HG03432 (cell line): ENCODE data around the gene NKAIN2.
"Not testable (repeated sequence)": the region's sequence is repeated elsewhere in the genome, so short reads cannot be mapped to it uniquely, and the experiment has no call there.

Experiments
- ATAC-seq: cut with Tn5 transposase; IDR thresholded peaks from one replicate; pipeline ENCODE4 v1.9.1; 2021; ENCODE audit warnings: mild to moderate bottlenecking, moderate library complexity; ENCODE audit not compliant: unreplicated experiment

The NKAIN2 gene

GRCh38 chr6:124190256-124190655 is 386.6 kb downstream of the NKAIN2 start:
- no peak for ATAC-seq

GRCh38 chr6:124193132-124193531 is 389.5 kb downstream of the NKAIN2 start:
- ATAC-seq = no peak

- no peak for ATAC-seq
These were observed 393.5 kb downstream of the NKAIN2 start for GRCh38 chr6:124197148-124197547.

- no peak for ATAC-seq
These were observed 395.6 kb downstream of the NKAIN2 start for GRCh38 chr6:124199286-124199685.

- ATAC-seq = no peak
These were observed 397.0 kb downstream of the NKAIN2 start for GRCh38 chr6:124200661-124201060.

GRCh38 chr6:124203101-124203811 is 399.6 kb downstream of the NKAIN2 start:
- no peak for ATAC-seq

- ATAC-seq = no peak
These were observed 400.1 kb downstream of the NKAIN2 start for GRCh38 chr6:124203812-124204167.

- no peak for ATAC-seq
These were observed 402.3 kb downstream of the NKAIN2 start for GRCh38 chr6:124205921-124206320.

- ATAC-seq = no peak
These were observed 420.1 kb downstream of the NKAIN2 start for GRCh38 chr6:124223611-124224345.

- no peak for ATAC-seq
These were observed 422.7 kb downstream of the NKAIN2 start for GRCh38 chr6:124226396-124226795.

- no peak for ATAC-seq
These were observed 429.6 kb downstream of the NKAIN2 start for GRCh38 chr6:124233221-124233620.

- no peak for ATAC-seq
These were observed 431.1 kb downstream of the NKAIN2 start for GRCh38 chr6:124234801-124235200.

- ATAC-seq = no peak
These were observed 434.2 kb downstream of the NKAIN2 start for GRCh38 chr6:124237911-124238310.

GRCh38 chr6:124238408-124238807 is 434.7 kb downstream of the NKAIN2 start:
- not testable (repeated sequence) for ATAC-seq

GRCh38 chr6:124254941-124255685 is 451.4 kb downstream of the NKAIN2 start:
- ATAC-seq = no peak

- ATAC-seq = no peak
These were observed 456.7 kb downstream of the NKAIN2 start for GRCh38 chr6:124260337-124260736.

- ATAC-seq = no peak
These were observed 466.1 kb downstream of the NKAIN2 start for GRCh38 chr6:124269733-124270132.

- no peak for ATAC-seq
These were observed 470.0 kb downstream of the NKAIN2 start for GRCh38 chr6:124273701-124274100.

GRCh38 chr6:124282541-124282940 is 478.9 kb downstream of the NKAIN2 start:
- ATAC-seq = no peak

GRCh38 chr6:124283486-124283885 is 479.8 kb downstream of the NKAIN2 start:
- ATAC-seq = no peak

- no peak for ATAC-seq
These were observed 481.5 kb downstream of the NKAIN2 start for GRCh38 chr6:124285146-124285545.
